GM12872 (cell line): ENCODE results near the gene LGALS16.
A peak's percentile ranks its signal among the peaks of the same experiment; 100 is the strongest.

Experiments
- CTCF ChIP-seq: IDR thresholded peaks from 3 replicates; pipeline ENCODE4 v1.5.1; 2011; ENCODE audit warnings: low read depth, mild to moderate bottlenecking, low read length, moderate library complexity; ENCODE audit not compliant: insufficient read depth

LGALS16 gene

GRCh38 chr19:39655613-39656012 lies at the start of gene LGALS16:
Gene LGALS16 (plus strand): TSS chr19:39655913. CDS start chr19:39655962, 49 bp downstream.
- no peak for TF ChIP-seq CTCF

GRCh38 chr19:39607021-39607420 lies 48.7 kb upstream of the LGALS16 start:
- no peak for TF ChIP-seq CTCF

GRCh38 chr19:39607561-39607960 lies 48.2 kb upstream of the LGALS16 start:
- no peak for TF ChIP-seq CTCF

GRCh38 chr19:39613597-39613996 lies 42.1 kb upstream of the LGALS16 start:
- no peak for TF ChIP-seq CTCF

- TF ChIP-seq CTCF = no peak
These were observed 38.0 kb upstream of the LGALS16 start for GRCh38 chr19:39617745-39618144.

- TF ChIP-seq CTCF = no peak
These were observed 31.8 kb upstream of the LGALS16 start for GRCh38 chr19:39623946-39624345.

GRCh38 chr19:39627631-39628030 lies 28.1 kb upstream of the LGALS16 start:
- 0 out of 3 replicates have a peak, but pooled peaks have one; percentile 12 for TF ChIP-seq CTCF

GRCh38 chr19:39631178-39631577 lies 24.5 kb upstream of the LGALS16 start:
- TF ChIP-seq CTCF = no peak
